SKM-1 (cell line): ENCODE measurements around the gene TASP1.

Source experiments
- DNase-seq: peaks from one replicate; lab custom pipeline; 2025; ENCODE audit not compliant: unreplicated experiment; lab: John Stamatoyannopoulos, UW

Gene TASP1

DNA sequence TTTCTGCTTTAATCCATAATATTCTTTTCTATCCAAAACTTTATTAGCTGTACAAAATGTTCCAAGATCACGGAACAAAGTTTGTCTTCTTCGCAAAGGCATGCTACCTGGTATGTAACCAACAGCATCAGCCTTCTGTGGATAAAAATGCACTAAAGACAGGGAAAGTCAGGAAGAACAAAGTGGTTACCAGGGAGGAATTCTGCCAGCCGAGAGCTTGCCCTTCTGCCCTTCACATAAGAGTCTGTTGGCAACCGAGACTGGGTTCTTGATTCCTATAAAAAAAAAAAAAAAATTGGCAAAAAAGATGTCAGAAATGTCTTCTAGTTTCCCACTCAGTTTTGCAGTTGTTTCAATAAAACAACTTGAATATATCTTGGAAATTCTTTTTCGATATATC, 58.0 kb downstream of the TASP1 start:
- DNase-seq: no peak

- DNase-seq: no peak
Observed at GRCh38 chr20:13574071-13574470, 64.7 kb downstream of the TASP1 start.

DNA sequence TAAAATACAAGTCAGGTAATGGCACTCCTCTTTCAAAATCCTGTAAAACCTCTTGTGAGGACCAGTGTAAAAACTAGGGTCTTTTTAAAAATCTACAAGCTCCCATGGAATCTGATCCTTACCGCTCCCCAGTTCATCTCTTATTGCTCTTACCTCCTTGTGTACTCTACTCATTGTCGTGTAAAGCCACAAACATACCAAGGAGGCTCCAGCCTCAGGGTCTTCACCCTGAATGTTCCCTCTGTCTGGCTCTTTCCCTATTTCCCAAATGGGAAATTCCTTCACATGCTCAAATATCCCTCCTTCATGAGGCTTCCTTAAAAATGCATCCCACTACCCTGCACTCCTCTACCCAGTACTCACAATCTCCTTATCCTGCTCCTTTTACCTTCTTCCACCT, 67.1 kb downstream of the TASP1 start:
- DNase-seq: no peak

- DNase-seq: no peak
Observed at GRCh38 chr20:13567663-13568062, 71.1 kb downstream of the TASP1 start.

- no peak for DNase-seq
Observed at GRCh38 chr20:13563854-13564253, 74.9 kb downstream of the TASP1 start.

- no peak for DNase-seq
Observed at GRCh38 chr20:13554706-13555105, 84.0 kb downstream of the TASP1 start.

DNA sequence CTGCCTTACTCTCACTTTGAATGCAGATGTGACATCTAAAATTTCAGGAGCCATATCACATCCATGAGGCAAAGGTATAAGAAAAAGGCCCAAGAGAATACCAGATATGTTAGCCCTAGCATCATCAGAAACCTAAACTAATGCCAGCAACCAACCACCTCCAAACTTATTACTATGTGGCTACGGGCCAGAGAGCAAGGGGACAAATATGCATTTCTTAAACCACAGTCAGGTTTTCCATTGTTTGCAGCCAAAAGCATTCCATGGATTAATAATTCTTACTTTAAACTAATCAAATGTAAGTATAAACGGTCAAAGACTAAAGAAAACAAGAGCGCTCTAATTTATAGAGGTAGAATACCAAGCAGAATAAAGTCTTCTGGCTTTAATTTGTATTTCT, 84.7 kb downstream of the TASP1 start:
- DNase-seq: no peak

- DNase-seq: no peak
Observed at GRCh38 chr20:13552061-13552460, 86.7 kb downstream of the TASP1 start.

- DNase-seq: no peak
Observed at GRCh38 chr20:13549451-13549850, 89.3 kb downstream of the TASP1 start.

DNA sequence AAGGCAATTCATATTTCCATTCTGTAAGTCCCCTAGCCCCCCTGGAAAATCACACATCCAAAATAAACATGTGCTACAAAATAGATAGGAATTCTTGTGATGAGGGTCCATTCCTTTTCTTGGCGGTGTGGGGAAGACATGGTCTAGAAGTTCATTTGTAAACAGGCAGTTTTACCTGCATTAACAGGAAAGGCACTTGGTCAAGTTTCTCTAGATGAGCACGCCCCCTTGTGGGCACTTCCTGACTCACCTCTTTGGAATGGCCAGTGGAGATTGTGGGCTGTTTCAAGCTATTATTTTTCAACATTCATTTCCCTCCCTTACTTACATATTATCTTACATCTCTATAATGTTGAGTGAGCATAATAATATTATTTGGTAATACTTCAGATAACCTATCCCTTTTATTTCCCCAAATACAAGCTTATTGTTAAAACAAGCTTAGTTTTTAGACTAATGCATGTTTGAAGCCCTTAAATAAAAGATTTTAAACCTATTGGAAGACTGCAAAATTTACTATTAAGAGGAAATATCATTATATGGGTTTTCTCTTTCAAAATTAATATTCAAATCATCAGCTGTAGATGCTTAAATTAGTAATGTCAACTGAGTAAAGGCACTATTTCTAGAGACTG, 92.1 kb downstream of the TASP1 start:
- DNase-seq: peak; percentile 10

GRCh38 chr20:13545790-13546189, 92.9 kb downstream of the TASP1 start:
- no peak for DNase-seq

- DNase-seq: no peak
Observed at GRCh38 chr20:13543783-13544182, 94.9 kb downstream of the TASP1 start.

DNA sequence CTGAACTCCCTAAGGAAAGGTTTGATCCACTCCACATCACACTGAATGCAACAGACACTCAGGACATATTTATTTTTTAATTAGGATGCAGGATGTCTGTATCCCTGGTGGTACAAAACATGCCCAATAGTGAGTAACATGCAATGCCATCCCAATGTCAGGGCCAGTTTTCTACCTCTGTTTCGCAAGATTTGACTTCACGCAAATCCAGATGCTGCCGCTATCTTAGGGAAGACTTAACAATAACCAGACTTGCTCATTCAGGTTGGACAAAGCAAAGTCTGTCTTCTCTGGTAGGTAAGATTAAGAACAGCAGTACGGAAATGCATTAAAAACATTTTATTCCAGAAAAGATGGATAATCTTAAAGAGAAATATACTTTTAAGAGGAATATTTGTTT, 103.1 kb downstream of the TASP1 start:
- no peak for DNase-seq

- no peak for DNase-seq
Observed at GRCh38 chr20:13533946-13534345, 104.8 kb downstream of the TASP1 start.

GRCh38 chr20:13530146-13530545, 108.6 kb downstream of the TASP1 start:
- DNase-seq: no peak

- DNase-seq: no peak
Observed at GRCh38 chr20:13526551-13526950, 112.2 kb downstream of the TASP1 start.

GRCh38 chr20:13525225-13525940, 113.3 kb downstream of the TASP1 start:
- no peak for DNase-seq

- DNase-seq: no peak
Observed at GRCh38 chr20:13524339-13524738, 114.4 kb downstream of the TASP1 start.

DNA sequence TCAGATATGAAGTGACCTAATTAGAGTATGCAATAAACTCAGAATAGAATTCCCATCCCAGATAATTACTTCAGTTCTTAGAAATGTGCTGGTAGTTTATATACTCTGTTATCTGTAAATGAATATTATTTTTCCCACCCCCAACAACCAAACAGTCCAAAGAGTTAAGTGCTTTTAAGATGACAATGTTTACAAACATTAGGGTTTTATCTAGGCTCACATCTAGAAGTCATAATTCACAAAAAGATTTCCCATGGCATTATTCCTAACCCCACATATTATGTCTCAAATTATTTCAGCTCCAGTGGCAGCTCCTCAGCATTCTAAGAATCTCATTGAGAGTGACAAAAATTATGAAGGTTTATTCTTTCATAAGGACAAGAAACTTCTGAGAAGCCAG, 120.9 kb downstream of the TASP1 start:
- DNase-seq: no peak

GRCh38 chr20:13515796-13516558, 122.8 kb downstream of the TASP1 start:
- DNase-seq: no peak

GRCh38 chr20:13515291-13515690, 123.4 kb downstream of the TASP1 start:
- no peak for DNase-seq

DNA sequence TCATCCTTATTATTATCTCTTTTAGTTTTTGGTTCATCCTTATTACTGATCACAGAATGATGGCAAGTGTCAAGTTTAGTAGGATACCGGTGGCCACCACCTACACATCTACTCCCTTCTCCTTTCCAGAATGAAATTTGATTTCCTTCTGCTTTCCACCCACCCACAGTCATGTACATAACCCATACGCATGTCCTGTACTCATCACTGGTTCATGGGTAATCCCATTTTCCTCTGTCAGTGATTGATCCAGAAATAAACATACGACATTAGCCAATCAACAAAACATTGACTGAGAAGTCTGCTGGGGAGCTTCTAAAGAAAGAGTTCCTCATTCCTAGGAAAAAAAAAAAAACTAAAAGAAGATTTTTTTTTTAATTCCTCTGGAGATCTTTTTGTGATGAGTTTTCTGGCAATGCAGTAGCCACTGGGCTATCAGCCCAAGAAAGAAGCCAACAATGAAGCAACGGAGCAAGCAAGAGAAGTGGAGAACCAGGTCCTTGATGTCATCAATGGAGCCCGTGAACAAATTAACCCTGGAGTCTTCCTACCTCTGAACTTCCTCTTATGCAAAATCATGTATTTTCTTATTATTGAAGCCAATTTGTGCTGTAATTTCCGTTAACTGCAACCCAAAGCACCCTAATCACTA, 127.8 kb downstream of the TASP1 start:
- no peak for DNase-seq
